Measurements from ENCODE around the gene ISM2. TPM values are rescaled to one million over a fixed set of nuclear protein-coding genes. Genes with fewer than 3 reads are reported as not detected.

ISM2 gene
- total RNA-seq, 1 experiment from 2014 or later, result 13.3 TPM

- peaks cover 10% of the 10 kb centered on the region for H3K4me1 Mint-ChIP-seq (ENCODE audit: low read depth, unreplicated experiment)
- peak overlapping the region; percentile 98 for H3K4me3 Mint-ChIP-seq (ENCODE audit: unreplicated experiment)
- intact Hi-C loops (cut with micrococcal nuclease; ENCODE audit: unreplicated experiment), result loop anchor here (2.0 to 5.0 kb wide), 3 partner anchors 79 to 161 kb away; partner anchors contain the start of genes GSTZ1, POMT2, SAMD15 and SPTLC2
- H3K27me3 Mint-ChIP-seq (ENCODE audit: insufficient read depth, unreplicated experiment), result no peaks in the 10 kb centered on the region
- H3K27ac Mint-ChIP-seq (ENCODE audit: unreplicated experiment), result peak overlapping the region; percentile 99
- TF ChIP-seq CTCF (IDR thresholded peaks at IDR 0.05; ENCODE audit: insufficient read depth in 1 of 2, low read depth in 1 of 2, low read length in 1 of 2, severe bottlenecking in 1 of 2, unreplicated experiment in 1 of 2), result no peak
- no peaks in the 10 kb centered on the region for H3K9me3 Mint-ChIP-seq (ENCODE audit: unreplicated experiment)
- H3K4me1 ChIP-seq, result 0 out of 2 replicates have a peak, but pooled peaks cover 3% of the 10 kb centered on the region
- H3K4me3 ChIP-seq (ENCODE audit: low read depth, low read length), result peak overlapping the region; percentile 65
- no TSS peak for BruUV-seq (replicated peaks)
- no peak for DNase-seq
- H3K27me3 ChIP-seq (replicated peaks; ENCODE audit: control insufficient read depth, insufficient read depth, low read length), result no peaks in the 10 kb centered on the region
- H3K9me3 ChIP-seq, result no peaks in the 10 kb centered on the region
- POLR2A ChIA-PET, result no interaction called here
- peaks cover 38% of the 10 kb centered on the region for H3K36me3 Mint-ChIP-seq (ENCODE audit: insufficient read depth, unreplicated experiment)
- H3K36me3 ChIP-seq (ENCODE audit: control insufficient read depth, insufficient read depth, low read length), result no peaks in the 10 kb centered on the region
- CTCF ChIA-PET, result no interaction called here
Observed at GRCh38 chr14:77455966-77456640, 42.5 kb downstream of the ISM2 start.

- intact Hi-C loops (cut with micrococcal nuclease; ENCODE audit: unreplicated experiment), result no loop called here
- Mint-ChIP-seq H3K4me1 (ENCODE audit: low read depth, unreplicated experiment) (no peaks in the 10 kb centered on the region), H3K36me3 (ENCODE audit: insufficient read depth, unreplicated experiment) (peaks cover 11% of the 10 kb centered on the region), H3K27me3 (ENCODE audit: insufficient read depth, unreplicated experiment) (no peaks in the 10 kb centered on the region), H3K4me3 (ENCODE audit: unreplicated experiment) (no peak overlapping the region), H3K27ac (ENCODE audit: unreplicated experiment) (no peak overlapping the region), H3K9me3 (ENCODE audit: unreplicated experiment) (no peaks in the 10 kb centered on the region)
- TF ChIP-seq CTCF (IDR thresholded peaks at IDR 0.05; ENCODE audit: insufficient read depth in 1 of 2, low read depth in 1 of 2, low read length in 1 of 2, severe bottlenecking in 1 of 2, unreplicated experiment in 1 of 2), result no peak
- Histone ChIP-seq H3K36me3 (ENCODE audit: control insufficient read depth, insufficient read depth, low read length) (no peaks in the 10 kb centered on the region; the same call in 1 of the 2 replicates), H3K27me3 (replicated peaks; ENCODE audit: control insufficient read depth, insufficient read depth, low read length) (no peaks in the 10 kb centered on the region), H3K9me3 (no peaks in the 10 kb centered on the region), H3K4me3 (ENCODE audit: low read depth, low read length) (no peak overlapping the region), H3K4me1 (no peaks in the 10 kb centered on the region)
- DNase-seq, result no peak
- BruUV-seq (replicated peaks), result no TSS peak
- ChIA-PET CTCF (no interaction called here), POLR2A (no interaction called here)
Observed at GRCh38 chr14:77442196-77442595, 56.4 kb downstream of the ISM2 start.

GRCh38 chr14:77439861-77440260 lies 58.8 kb downstream of the ISM2 start:
- intact Hi-C loops (cut with micrococcal nuclease; ENCODE audit: unreplicated experiment), result no loop called here
- Histone ChIP-seq H3K36me3 (ENCODE audit: control insufficient read depth, insufficient read depth, low read length) (no peaks in the 10 kb centered on the region; the same call in 1 of the 2 replicates), H3K4me1 (no peaks in the 10 kb centered on the region), H3K4me3 (ENCODE audit: low read depth, low read length) (no peak overlapping the region), H3K9me3 (no peaks in the 10 kb centered on the region), H3K27me3 (replicated peaks; ENCODE audit: control insufficient read depth, insufficient read depth, low read length) (no peaks in the 10 kb centered on the region)
- H3K4me1 Mint-ChIP-seq (ENCODE audit: low read depth, unreplicated experiment), result no peaks in the 10 kb centered on the region
- no peaks in the 10 kb centered on the region for H3K27me3 Mint-ChIP-seq (ENCODE audit: insufficient read depth, unreplicated experiment)
- no peak for DNase-seq
- no peaks in the 10 kb centered on the region for H3K9me3 Mint-ChIP-seq (ENCODE audit: unreplicated experiment)
- ChIA-PET POLR2A (no interaction called here), CTCF (no interaction called here)
- H3K27ac Mint-ChIP-seq (ENCODE audit: unreplicated experiment), result no peak overlapping the region
- TF ChIP-seq CTCF (IDR thresholded peaks at IDR 0.05; ENCODE audit: insufficient read depth in 1 of 2, low read depth in 1 of 2, low read length in 1 of 2, severe bottlenecking in 1 of 2, unreplicated experiment in 1 of 2), result no peak
- no peak overlapping the region for H3K4me3 Mint-ChIP-seq (ENCODE audit: unreplicated experiment)
- BruUV-seq (replicated peaks), result no TSS peak
- H3K36me3 Mint-ChIP-seq (ENCODE audit: insufficient read depth, unreplicated experiment), result peaks cover 15% of the 10 kb centered on the region

Measured in Caco-2 (cell line).